Mesothelial cell of epicardium (in vitro differentiated cells): ENCODE measurements around the gene PRX. TPM values are rescaled to one million over a fixed set of nuclear protein-coding genes. Genes with fewer than 3 reads are reported as not detected.

Experiments
- DNase-seq, 2 experiments: peaks; one replicate each; pipeline ENCODE4 v3.0.0; 2021; ENCODE audit warnings: low spot score in 2 of 2; ENCODE audit not compliant: unreplicated experiment in 2 of 2
- H3K27ac Mint-ChIP-seq: 2 replicates; pipeline ENCODE4 v1.8.0; 2021; ENCODE audit warnings: mixed read lengths
- H3K27me3 Mint-ChIP-seq: 2 replicates; pipeline ENCODE4 v1.8.0; 2021; ENCODE audit warnings: low read depth, mixed read lengths
- H3K36me3 Mint-ChIP-seq: 2 replicates; pipeline ENCODE4 v1.8.0; 2021; ENCODE audit warnings: mixed read lengths
- H3K4me1 Mint-ChIP-seq: 2 replicates; pipeline ENCODE4 v1.8.0; 2021; ENCODE audit warnings: mixed read lengths
- H3K4me3 Mint-ChIP-seq: 2 replicates; pipeline ENCODE4 v1.8.0; 2021; ENCODE audit warnings: mild to moderate bottlenecking, moderate library complexity, mixed read lengths
- H3K9me3 Mint-ChIP-seq: 2 replicates; pipeline ENCODE4 v1.8.0; 2021; ENCODE audit warnings: mixed read lengths
- CTCF ChIP-seq: fragments of 200-600 bp; sonication (generic); IDR thresholded peaks from one replicate; pipeline ENCODE4 v1.5.0; 2021; ENCODE audit warnings: antibody characterized with exemption; ENCODE audit not compliant: unreplicated experiment
- total RNA-seq: library from RNA; stranded (reverse); gene quantifications from 3 replicates; pipeline ENCODE4 v1.2.1, GENCODE V29; 2021

The PRX gene
- total RNA-seq, 1 donor from 2014 or later: 5.2 TPM

GRCh38 chr19:40390084-40390742, 23.0 kb downstream of the PRX start, which contains the start of gene HIPK4:
HIPK4 (minus strand) TSS chr19:40390181; CDS start chr19:40389902, 279 bp downstream.
- no peaks in the 10 kb centered on the region for H3K9me3 Mint-ChIP-seq
- H3K4me3 Mint-ChIP-seq: no peak within 1 kb of the TSS
- peaks cover 6% of the 10 kb centered on the region for H3K4me1 Mint-ChIP-seq
- no peaks in the 10 kb centered on the region for H3K36me3 Mint-ChIP-seq
- no peak for TF ChIP-seq CTCF
- no peaks in the 10 kb centered on the region for H3K27me3 Mint-ChIP-seq
- no peak for DNase-seq
- no peak within 1 kb of the TSS for H3K27ac Mint-ChIP-seq

GRCh38 chr19:40389404-40390083, 23.6 kb downstream of the PRX start:
- Mint-ChIP-seq H3K4me1 (peaks cover 6% of the 10 kb centered on the region), H3K27ac (no peak overlapping the region), H3K4me3 (no peak overlapping the region), H3K36me3 (no peaks in the 10 kb centered on the region), H3K9me3 (no peaks in the 10 kb centered on the region), H3K27me3 (no peaks in the 10 kb centered on the region)
- no peak for DNase-seq
- no peak for TF ChIP-seq CTCF

GRCh38 chr19:40388481-40388880, 24.7 kb downstream of the PRX start:
- H3K4me1 Mint-ChIP-seq: peaks cover 6% of the 10 kb centered on the region
- H3K9me3 Mint-ChIP-seq: no peaks in the 10 kb centered on the region
- no peak overlapping the region for H3K4me3 Mint-ChIP-seq
- H3K27ac Mint-ChIP-seq: no peak overlapping the region
- no peak for DNase-seq
- no peak for TF ChIP-seq CTCF
- no peaks in the 10 kb centered on the region for H3K36me3 Mint-ChIP-seq
- H3K27me3 Mint-ChIP-seq: no peaks in the 10 kb centered on the region

- no peak for DNase-seq
- H3K4me3 Mint-ChIP-seq: no peak overlapping the region
- H3K27me3 Mint-ChIP-seq: no peaks in the 10 kb centered on the region
- no peaks in the 10 kb centered on the region for H3K9me3 Mint-ChIP-seq
- no peak for TF ChIP-seq CTCF
- H3K4me1 Mint-ChIP-seq: peaks cover under 1% of the 10 kb centered on the region
- H3K36me3 Mint-ChIP-seq: no peaks in the 10 kb centered on the region
- no peak overlapping the region for H3K27ac Mint-ChIP-seq
Observed at GRCh38 chr19:40387155-40387554, 26.0 kb downstream of the PRX start.

GRCh38 chr19:40383668-40384248, 29.4 kb downstream of the PRX start:
- DNase-seq: no peak
- Mint-ChIP-seq H3K27me3 (no peaks in the 10 kb centered on the region), H3K4me1 (no peaks in the 10 kb centered on the region), H3K9me3 (no peaks in the 10 kb centered on the region), H3K27ac (no peak overlapping the region), H3K36me3 (peaks cover 10% of the 10 kb centered on the region), H3K4me3 (no peak overlapping the region)
- no peak for TF ChIP-seq CTCF
